Psoas muscle (tissue), 8 donors: ENCODE measurements around the gene FAM241A. TPM values are rescaled to one million over a fixed set of nuclear protein-coding genes. Genes with fewer than 3 reads are reported as not detected.
"Not testable (repeated sequence)": the region's sequence is repeated elsewhere in the genome, so short reads cannot be mapped to it uniquely, and the experiment has no call there.

Source experiments
- ATAC-seq, 4 donors: fragments of 200-7000 bp; cut with Tn5 transposase; one replicate each; pipeline ENCODE4 v1.9.1; 2020; ENCODE audit warnings: moderate library complexity in 3 of 4, mild to moderate bottlenecking in 2 of 4
- DNase-seq, 2 donors: peaks; one replicate each; pipeline ENCODE4 v3.0.0-alpha.2; 2020
- H3K27ac ChIP-seq: fragments of 200-600 bp; one replicate; pipeline ENCODE4 v1.8.0; 2022
- H3K27me3 ChIP-seq, 3 donors: fragments of 200-600 bp in 1 of 3; one replicate each; pipeline versions ENCODE4 v1.6.1 to v1.8.0; 2013 to 2022; ENCODE audit warnings: low read length in 2 of 3, mild to moderate bottlenecking in 2 of 3, moderate library complexity in 1 of 3; ENCODE audit not compliant: insufficient read depth in 3 of 3
- H3K36me3 ChIP-seq, 2 donors: fragments of 200-600 bp in 1 of 2; one replicate each; pipeline versions ENCODE4 v1.6.1 to v1.8.0; 2013 to 2022; ENCODE audit warnings: low read depth in 1 of 2, mild to moderate bottlenecking in 1 of 2, moderate library complexity in 1 of 2; ENCODE audit not compliant: insufficient read depth in 1 of 2
- H3K4me1 ChIP-seq: fragments of 200-600 bp; one replicate; pipeline ENCODE4 v1.8.0; 2022
- H3K4me3 ChIP-seq: fragments of 200-600 bp; one replicate; pipeline ENCODE4 v1.8.0; 2022; ENCODE audit warnings: mild to moderate bottlenecking
- H3K9me3 ChIP-seq: fragments of 200-600 bp; one replicate; pipeline ENCODE4 v1.8.0; 2022
- CTCF ChIP-seq: fragments of 200-600 bp; IDR thresholded peaks from one replicate; pipeline ENCODE4 v1.8.0; 2022; ENCODE audit warnings: antibody characterized with exemption
- WGBS, 3 donors: extraction: QIAGEN DNeasy Blood & Tissue Kit; methylation state at CpG; one replicate each; pipeline versions ENCODE4 v1.1.6 to v1.1.7; 2013; 5-methylcytosine and 5-hydroxymethylcytosine counted together
- intact Hi-C, 2 donors: fragments of 100-400 bp; cut with DNase I; formaldehyde crosslinking; loops; one replicate each; pipeline versions ENCODE4 v1.11.0 to v1.14.2; 2022
- polyA plus RNA-seq, 3 donors: library from polyadenylated mRNA; stranded (reverse); fragments of 200-250 nt; gene quantifications; one replicate each; pipeline ENCODE4 v1.2.3, GENCODE V29; 2013
- total RNA-seq, 4 donors: library from RNA; stranded (reverse); fragmentation: NEBNext Ultra II Directional in 2 of 4; extraction: Animal tissue kit (Norgen Biotek cat#: 25700) in 2 of 4; gene quantifications; one replicate each; pipeline versions ENCODE4 v1.2.1 to v1.2.4, GENCODE V29; 2021 to 2023
- donor health status: healthy with polysubstance abuse.
- donor health status: DM: no; HTN: no; CAD: no; lungs with moderate emphysema.
- donor health status: Bipolar disorder and iron deficiency.
- donor health status: healthy.
- donor health status: DM: yes; HTN: yes; CAD: no.
- donor health status: DM: no; HTN: no; CAD: no.
- donor health status: DM: no; HTN: no; CAD: no.
- donor health status: DM: yes; HTN: yes; CAD: no.

Gene FAM241A
- total and polyA plus RNA-seq, 7 donors, result 2.6 to 6.0 (median 3.1) TPM

DNA sequence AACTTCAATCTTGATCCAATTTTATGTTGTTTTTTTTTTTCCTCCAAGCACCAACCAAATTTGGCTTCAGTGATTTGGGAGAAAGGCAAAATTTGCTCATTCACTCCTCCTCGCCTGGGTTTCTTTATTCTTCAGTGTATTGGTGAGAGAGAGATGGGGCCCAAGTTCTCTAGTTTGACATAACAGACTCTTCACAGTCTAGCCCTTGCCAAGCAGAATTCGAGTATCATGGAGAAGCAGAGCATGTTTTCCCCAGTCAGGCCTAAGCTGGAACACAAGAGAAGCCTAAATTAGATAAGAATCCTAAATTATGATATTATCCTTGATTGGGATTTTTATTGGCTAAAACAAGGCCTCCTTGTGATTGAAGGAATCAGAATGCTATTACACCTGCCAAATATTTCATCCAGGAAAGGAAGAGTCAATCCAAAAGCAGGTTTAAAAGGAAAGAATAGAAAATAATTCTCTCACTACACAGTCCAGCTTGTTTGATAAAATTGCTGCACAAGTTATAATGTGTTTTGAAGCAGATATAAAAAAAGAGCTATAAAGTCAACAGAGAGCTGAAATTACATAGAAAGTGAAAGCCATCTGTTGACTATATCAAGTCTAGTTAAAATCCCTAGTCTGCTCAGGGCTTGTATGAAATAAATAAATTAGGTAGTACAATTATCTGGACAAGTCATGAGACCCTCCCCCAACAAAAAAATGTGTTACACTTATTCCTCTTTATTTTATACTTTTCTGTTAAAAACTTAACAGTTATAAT is 39.9 kb upstream of the FAM241A start:
- no peak for ATAC-seq
- WGBS, 3 donors, result 66 to 77% (median 75%) methylated on average over 2 of the region's 2 CpGs
- Histone ChIP-seq H3K9me3 (no peaks in the 10 kb centered on the region), H3K36me3 (no peaks in the 10 kb centered on the region), H3K4me1 (no peaks in the 10 kb centered on the region), H3K27ac (no peak overlapping the region), H3K27me3 (no peaks in the 10 kb centered on the region), H3K4me3 (no peak overlapping the region)
- intact Hi-C loops, result loop anchor here in 1 of 2 donors (10.0 kb wide), 1 partner anchor 219 kb away; no protein-coding TSS in a partner anchor
- no peak for TF ChIP-seq CTCF
- DNase-seq, result no peak

- H3K27me3 ChIP-seq, result no peaks in the 10 kb centered on the region
- no peak overlapping the region for H3K4me3 ChIP-seq
- no peaks in the 10 kb centered on the region for H3K9me3 ChIP-seq
- ATAC-seq (no peak), DNase-seq (no peak)
- H3K4me1 ChIP-seq, result no peaks in the 10 kb centered on the region
- 48 to 53% (median 50%) methylated on average over 3 of the region's 3 CpGs for WGBS, 3 donors
- no peaks in the 10 kb centered on the region for H3K36me3 ChIP-seq
- TF ChIP-seq CTCF, result no peak
- intact Hi-C loops, result loop anchor here in 1 of 2 donors (10.0 kb wide), 1 partner anchor 215 kb away; no protein-coding TSS in a partner anchor
- no peak overlapping the region for H3K27ac ChIP-seq
Observed at GRCh38 chr4:112109360-112110058, 35.7 kb upstream of the FAM241A start.

DNA sequence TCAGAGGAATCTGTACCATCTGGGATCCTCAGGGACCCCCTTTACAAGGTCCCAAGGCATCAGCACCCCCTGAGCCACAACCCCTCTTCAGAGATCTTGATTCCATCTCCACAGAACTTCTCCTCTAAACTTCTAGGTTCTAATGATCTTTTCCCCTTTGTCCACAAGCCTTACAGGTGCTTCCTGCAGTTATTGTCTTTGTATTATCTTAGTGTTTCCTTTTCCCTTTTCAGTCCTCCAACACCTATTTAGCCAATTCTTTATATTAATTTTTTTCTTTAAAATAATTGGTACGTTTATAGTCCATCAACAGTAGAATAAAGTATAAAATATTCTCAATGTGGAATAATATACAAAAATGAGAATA is 35.2 kb upstream of the FAM241A start:
- intact Hi-C loops, result no loop called here
- H3K27me3 ChIP-seq, result no peaks in the 10 kb centered on the region
- DNase-seq (no peak), ATAC-seq (no peak)
- 56 to 58% (median 57%) methylated on average over 1 of the region's 1 CpG for WGBS, 3 donors
- no peak for TF ChIP-seq CTCF
- no peaks in the 10 kb centered on the region for H3K9me3 ChIP-seq
- no peaks in the 10 kb centered on the region for H3K36me3 ChIP-seq
- H3K27ac ChIP-seq, result no peak overlapping the region
- no peaks in the 10 kb centered on the region for H3K4me1 ChIP-seq
- no peak overlapping the region for H3K4me3 ChIP-seq

DNA sequence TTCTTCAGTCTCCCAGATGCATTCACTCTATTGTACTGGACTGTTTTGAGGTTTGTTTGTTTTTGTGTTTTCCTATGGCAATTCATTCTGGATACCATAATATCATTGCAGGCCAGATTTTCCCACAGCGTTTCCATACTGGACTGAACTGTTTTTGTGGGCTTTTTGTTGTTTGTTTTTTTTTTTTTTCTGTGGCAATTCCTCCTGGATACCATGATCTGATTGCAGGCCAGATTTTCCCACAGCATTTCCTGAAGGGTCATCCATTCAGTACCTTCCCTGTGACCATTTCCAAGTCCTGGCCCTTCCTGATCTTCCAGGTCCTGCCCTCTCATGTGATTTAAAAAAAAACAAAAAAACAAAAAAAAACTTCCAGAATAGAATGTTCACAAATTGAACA is 33.9 kb upstream of the FAM241A start:
- H3K9me3 ChIP-seq, result no peaks in the 10 kb centered on the region
- no peak overlapping the region for H3K4me3 ChIP-seq
- H3K4me1 ChIP-seq, result no peaks in the 10 kb centered on the region
- no peaks in the 10 kb centered on the region for H3K27me3 ChIP-seq
- H3K36me3 ChIP-seq, result no peaks in the 10 kb centered on the region
- no peak for TF ChIP-seq CTCF
- DNase-seq, result no peak
- intact Hi-C loops, result no loop called here
- H3K27ac ChIP-seq, result no peak overlapping the region
- no peak for ATAC-seq
- WGBS, 3 donors, result 39 to 71% (median 60%) methylated on average over 1 of the region's 1 CpG

GRCh38 chr4:112112095-112112494 is 33.2 kb upstream of the FAM241A start:
- H3K27me3 ChIP-seq, H3K9me3 ChIP-seq, H3K4me3 ChIP-seq, intact Hi-C loops, DNase-seq, H3K36me3 ChIP-seq, H3K27ac ChIP-seq, H3K4me1 ChIP-seq, ATAC-seq: not testable (repeated sequence)
- 87 to 88% (median 87%) methylated on average over 7 of the region's 7 CpGs for WGBS, 3 donors
